IMR-90 (cell line): ENCODE data around the gene PRKN.

Experiments used
- CTCF ChIP-seq: conservative IDR thresholded peaks from 2 replicates; pipeline ENCODE4 v1.5.1; 2012; ENCODE audit warnings: mild to moderate bottlenecking, low read depth, low read length, improper control_type of control experiment
- ELK1 ChIP-seq: fragments of 150-350 bp; IDR thresholded peaks from 2 replicates; pipeline ENCODE4 v1.6.1; 2016; ENCODE audit warnings: low read depth, mild to moderate bottlenecking, low read length, moderate library complexity, borderline replicate concordance
- FOS ChIP-seq: fragments of 150-350 bp; IDR thresholded peaks from 2 replicates; pipeline ENCODE4 v1.6.1; 2016; ENCODE audit warnings: low read depth, low read length
- MAZ ChIP-seq: IDR thresholded peaks from 2 replicates; pipeline ENCODE4 v1.6.1; 2012; ENCODE audit warnings: low read depth, mild to moderate bottlenecking, low read length, improper control_type of control experiment, moderate library complexity, borderline replicate concordance
- NFE2L2 ChIP-seq: fragments of 150-350 bp; IDR thresholded peaks from 2 replicates; pipeline ENCODE4 v1.6.1; 2016; ENCODE audit warnings: low read depth, mild to moderate bottlenecking, low read length
- POLR2A ChIP-seq: IDR thresholded peaks from 2 replicates; pipeline ENCODE4 v1.6.1; 2012; ENCODE audit warnings: mild to moderate bottlenecking, low read depth, low read length
- RAD21 ChIP-seq: IDR thresholded peaks from 2 replicates; pipeline ENCODE4 v1.6.1; 2012; ENCODE audit warnings: low read length, improper control_type of control experiment
- SMC3 ChIP-seq: fragments of 150-350 bp; IDR thresholded peaks from 2 replicates; pipeline ENCODE4 v1.6.1; 2016; ENCODE audit warnings: low read depth, mild to moderate bottlenecking, antibody characterized with exemption, low read length, moderate library complexity
- USF2 ChIP-seq: fragments of 150-350 bp; IDR thresholded peaks from 2 replicates; pipeline ENCODE4 v1.6.1; 2017; ENCODE audit warnings: mild to moderate bottlenecking, antibody characterized with exemption, low read length, low read depth

GRCh38 chr6:162680871-162681270 lies 46.7 kb downstream of the PRKN start:
- no peak for TF ChIP-seq CTCF
- TF ChIP-seq FOS: no peak
- no peak for TF ChIP-seq USF2
- TF ChIP-seq SMC3: no peak
- TF ChIP-seq RAD21: no peak
- TF ChIP-seq POLR2A: no peak
- TF ChIP-seq MAZ: no peak
- no peak for TF ChIP-seq NFE2L2
- TF ChIP-seq ELK1: no peak
